ENCODE data around the gene PAQR8. TPM values are rescaled to one million over a fixed set of nuclear protein-coding genes. Genes with fewer than 3 reads are reported as not detected.
A peak's percentile ranks its signal among the peaks of the same experiment; 100 is the strongest.

The PAQR8 gene
- total RNA-seq, 3 donors from 2014 or later, result 70.6 to 184 (median 81.4) TPM

GRCh38 chr6:52347818-52348217 is 14.1 kb upstream of the PAQR8 start:
- Histone ChIP-seq H3K9me3 (no peaks in the 10 kb centered on the region), H3K4me1 (ENCODE audit: low read depth) (peaks cover 4% of the 10 kb centered on the region), H3K36me3 (ENCODE audit: low read depth) (no peaks in the 10 kb centered on the region), H3K4me3 (no peak overlapping the region)
- ATAC-seq, result no peak
- no peak for TF ChIP-seq CTCF (IDR thresholded peaks at IDR 0.05)
- intact Hi-C loops (cut with DNase I, micrococcal nuclease), result no loop called here
- DNase-seq, result no peak

GRCh38 chr6:52351879-52352238 is 10.1 kb upstream of the PAQR8 start:
- TF ChIP-seq CTCF (IDR thresholded peaks at IDR 0.05), result no peak
- ATAC-seq (no peak), DNase-seq (no peak)
- no peaks in the 10 kb centered on the region for H3K9me3 ChIP-seq
- H3K4me3 ChIP-seq, result no peak overlapping the region
- peaks cover 16% of the 10 kb centered on the region for H3K4me1 ChIP-seq (ENCODE audit: low read depth)
- H3K36me3 ChIP-seq (ENCODE audit: low read depth), result no peaks in the 10 kb centered on the region
- intact Hi-C loops (cut with DNase I, micrococcal nuclease), result no loop called here

- Histone ChIP-seq H3K4me1 (ENCODE audit: low read depth) (peaks cover 16% of the 10 kb centered on the region), H3K4me3 (no peak overlapping the region), H3K9me3 (no peaks in the 10 kb centered on the region), H3K36me3 (ENCODE audit: low read depth) (no peaks in the 10 kb centered on the region)
- intact Hi-C loops (cut with DNase I, micrococcal nuclease), result no loop called here
- DNase-seq, result peak in 1 of 3 donors; percentile 47
- no peak for TF ChIP-seq CTCF (IDR thresholded peaks at IDR 0.05)
- ATAC-seq, result peak; percentile 89
These were observed 9.5 kb upstream of the PAQR8 start for GRCh38 chr6:52352239-52353018.

- Histone ChIP-seq H3K9me3 (no peaks in the 10 kb centered on the region), H3K36me3 (ENCODE audit: low read depth) (no peaks in the 10 kb centered on the region), H3K4me1 (ENCODE audit: low read depth) (peaks cover 16% of the 10 kb centered on the region), H3K4me3 (no peak overlapping the region)
- TF ChIP-seq CTCF (IDR thresholded peaks at IDR 0.05), result no peak
- intact Hi-C loops (cut with DNase I, micrococcal nuclease), result no loop called here
- DNase-seq (peak in 1 of 3 donors; percentile 59), ATAC-seq (peak; percentile 68)
These were observed 5.9 kb upstream of the PAQR8 start for GRCh38 chr6:52356017-52356416.

- ATAC-seq (no peak), DNase-seq (no peak)
- Histone ChIP-seq H3K4me1 (ENCODE audit: low read depth) (peaks cover 4% of the 10 kb centered on the region), H3K9me3 (no peaks in the 10 kb centered on the region), H3K36me3 (ENCODE audit: low read depth) (no peaks in the 10 kb centered on the region), H3K4me3 (no peak overlapping the region)
- intact Hi-C loops (cut with DNase I, micrococcal nuclease), result no loop called here
- no peak for TF ChIP-seq CTCF (IDR thresholded peaks at IDR 0.05)
These were observed 2.5 kb upstream of the PAQR8 start for GRCh38 chr6:52359403-52359802.
